Stimulated activated CD4-positive, alpha-beta T cell treated with anti-CD3 and anti-CD28 coated beads, Interleukin-4, amount 100 ng/mL, for 1 hour (primary cell): ENCODE data around the gene CABLES2.
"Not testable (repeated sequence)": the region's sequence is repeated elsewhere in the genome, so short reads cannot be mapped to it uniquely, and the experiment has no call there.

Source experiments
- DNase-seq: peaks from one replicate; pipeline ENCODE4 v3.0.0-alpha.2; 2020

Gene CABLES2

DNA sequence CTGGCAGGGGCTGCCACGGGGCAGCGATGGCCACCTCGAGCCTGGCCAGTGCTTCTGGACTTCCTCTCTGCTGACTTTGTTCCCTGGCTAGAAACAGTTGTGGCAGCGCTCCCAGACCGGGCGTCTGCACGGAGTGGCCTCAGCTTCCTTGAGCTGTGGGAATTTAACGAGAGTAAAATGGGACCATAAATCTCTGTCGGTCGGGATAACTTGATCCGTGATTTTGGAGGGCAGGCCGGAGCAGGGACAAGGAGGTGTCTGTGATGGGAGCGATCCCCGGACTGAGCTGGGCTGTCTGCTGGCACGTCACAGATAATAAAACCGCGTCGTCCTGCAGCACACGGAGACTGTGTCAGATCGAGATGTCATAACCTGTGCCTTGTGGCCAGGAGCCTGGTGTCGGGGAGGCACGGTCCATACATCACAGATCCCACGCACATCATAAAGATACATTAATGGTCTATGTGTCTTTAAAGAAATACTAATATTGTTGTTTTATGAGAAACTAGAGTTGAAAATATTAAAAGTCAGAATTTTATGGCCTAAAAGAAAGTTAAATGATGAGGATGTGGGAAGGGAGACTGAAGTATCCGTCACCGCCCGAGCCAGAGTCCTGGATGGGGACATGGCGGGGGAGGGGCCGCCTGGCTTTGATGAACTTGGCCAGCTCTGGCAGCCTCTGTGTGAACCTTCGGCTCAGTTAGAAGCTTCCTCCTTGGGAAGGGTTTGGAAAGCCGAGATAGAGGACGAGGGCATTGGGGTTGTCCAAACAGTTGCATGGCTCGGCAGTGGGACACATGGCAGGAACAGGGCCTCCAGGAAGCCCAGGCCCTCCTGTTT is 26.8 kb upstream of the CABLES2 start:
- no peak for DNase-seq

DNA sequence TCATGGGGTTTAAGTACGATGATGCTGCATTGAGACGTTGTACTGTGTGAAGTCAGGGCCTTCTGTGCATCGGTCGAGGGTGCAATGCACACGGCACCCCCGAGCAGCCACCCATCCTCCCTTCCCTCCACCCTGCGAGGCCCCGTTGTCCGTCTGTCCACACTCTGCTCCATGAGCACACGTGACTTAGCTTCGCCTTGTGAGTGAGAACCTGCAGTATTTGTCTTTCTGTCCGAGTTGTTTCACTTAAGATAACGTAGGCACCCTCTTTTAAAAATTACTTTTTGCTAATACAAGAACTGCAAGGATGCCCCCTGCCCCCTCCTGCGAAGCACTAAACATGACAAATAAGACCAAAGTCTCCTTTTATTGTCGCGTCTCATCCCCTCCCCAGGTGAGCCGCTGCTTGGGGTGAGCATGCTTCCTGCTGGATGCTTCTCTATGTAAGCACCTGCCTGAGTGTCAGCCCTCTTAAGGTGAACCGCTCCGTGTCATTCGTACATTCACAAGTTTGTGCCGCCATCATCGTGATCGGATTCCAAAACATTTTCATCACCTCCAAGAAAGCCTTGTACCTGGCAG is 23.9 kb upstream of the CABLES2 start:
- DNase-seq, result no peak

DNA sequence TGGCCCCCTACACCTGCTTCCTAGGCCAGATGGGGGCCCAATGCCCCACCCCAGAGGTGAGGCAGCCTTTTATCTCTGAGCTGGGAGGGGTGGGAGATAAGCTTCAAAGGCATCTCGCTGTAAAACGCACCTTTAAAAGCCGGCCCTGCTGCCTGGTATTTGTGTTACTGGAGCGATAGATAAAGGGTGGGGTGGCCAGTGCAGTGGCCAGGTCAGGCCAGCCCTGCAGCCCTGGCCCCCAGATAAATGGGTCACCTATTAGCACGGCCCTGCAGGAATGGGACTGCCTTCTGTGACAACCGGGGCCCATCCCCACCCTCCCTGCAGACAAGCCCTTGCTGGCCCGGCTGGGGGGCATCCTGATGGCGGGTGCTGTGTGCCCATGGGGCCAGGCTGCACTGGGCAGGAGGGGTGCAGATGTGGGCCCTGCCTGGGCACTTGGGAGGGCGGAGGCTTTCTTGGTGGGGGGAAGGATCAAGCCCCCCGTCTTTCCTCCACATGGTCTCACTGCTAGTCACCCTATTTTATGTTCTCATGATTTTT is 23.3 kb upstream of the CABLES2 start:
- DNase-seq, result no peak

GRCh38 chr20:62429455-62430310 is 22.6 kb upstream of the CABLES2 start:
- DNase-seq, result no peak

DNA sequence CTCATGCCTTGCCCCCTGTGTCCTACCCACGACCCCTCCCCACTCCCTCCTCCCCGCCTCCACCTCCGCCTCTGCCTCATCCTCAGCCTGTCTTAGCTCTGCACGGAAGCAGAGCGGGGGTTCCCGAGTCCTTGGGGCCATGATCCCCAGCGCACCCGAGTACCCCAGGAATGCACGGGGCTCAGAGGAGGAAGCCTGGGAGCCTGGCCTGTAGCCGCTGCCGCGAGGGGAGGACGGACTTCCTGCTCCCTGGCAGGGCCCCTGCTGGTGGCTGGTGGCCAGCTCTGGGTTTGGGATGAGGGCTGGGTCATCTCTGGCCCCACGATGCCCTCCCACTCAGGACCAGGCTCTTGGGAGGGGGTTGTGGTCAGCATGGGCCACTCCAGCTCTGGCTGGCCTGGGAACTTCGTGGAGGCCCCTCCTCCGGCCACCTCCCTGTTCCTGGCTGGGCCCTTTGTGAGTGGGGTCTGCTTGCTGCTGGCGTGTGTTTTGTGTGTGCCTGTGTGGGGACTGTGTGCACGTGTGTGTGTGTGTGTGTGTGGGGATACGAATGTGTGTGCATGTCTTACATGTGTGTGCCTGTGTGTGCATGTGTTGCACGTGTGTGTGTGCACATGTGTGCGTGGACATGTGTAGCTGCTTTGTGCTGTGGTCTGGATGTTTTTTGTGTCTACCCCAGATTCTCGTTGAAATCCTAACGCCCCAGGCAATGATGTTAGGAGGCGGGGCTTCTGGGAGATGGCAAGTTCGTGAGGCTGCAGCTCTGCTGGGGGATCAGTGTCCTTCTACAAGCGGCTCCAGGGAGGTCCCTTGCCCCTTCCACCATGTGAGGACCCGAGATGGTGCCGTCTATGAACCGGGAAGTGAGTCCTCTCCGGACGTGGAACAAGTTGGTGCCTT is 21.6 kb upstream of the CABLES2 start:
- DNase-seq, result no peak

DNA sequence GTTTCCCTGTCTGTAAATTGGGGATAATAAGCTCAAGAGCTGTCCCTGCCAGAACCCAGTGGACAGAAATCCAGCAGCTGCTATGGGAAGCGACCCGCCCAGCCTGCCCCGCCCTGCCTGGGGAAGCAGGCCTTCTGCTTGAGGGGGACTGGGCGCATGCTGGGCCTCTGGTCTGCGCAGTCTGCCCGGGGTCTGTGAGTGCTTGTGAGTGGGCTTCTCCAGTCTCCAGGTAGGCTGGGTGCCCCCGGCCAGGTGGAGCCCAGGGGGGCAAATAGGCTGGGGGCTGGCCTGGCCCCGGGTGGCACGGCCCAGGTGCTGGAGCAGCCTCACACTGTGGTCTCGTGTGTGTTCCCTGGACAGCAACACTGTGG is 20.9 kb upstream of the CABLES2 start:
- no peak for DNase-seq

- no peak for DNase-seq
Measured at GRCh38 chr20:62427172-62428001, 20.3 kb upstream of the CABLES2 start, which contains the start of gene RBBP8NL. Gene RBBP8NL (minus strand): TSS chr20:62427539. CDS start chr20:62419647, 7,892 bp downstream.

DNA sequence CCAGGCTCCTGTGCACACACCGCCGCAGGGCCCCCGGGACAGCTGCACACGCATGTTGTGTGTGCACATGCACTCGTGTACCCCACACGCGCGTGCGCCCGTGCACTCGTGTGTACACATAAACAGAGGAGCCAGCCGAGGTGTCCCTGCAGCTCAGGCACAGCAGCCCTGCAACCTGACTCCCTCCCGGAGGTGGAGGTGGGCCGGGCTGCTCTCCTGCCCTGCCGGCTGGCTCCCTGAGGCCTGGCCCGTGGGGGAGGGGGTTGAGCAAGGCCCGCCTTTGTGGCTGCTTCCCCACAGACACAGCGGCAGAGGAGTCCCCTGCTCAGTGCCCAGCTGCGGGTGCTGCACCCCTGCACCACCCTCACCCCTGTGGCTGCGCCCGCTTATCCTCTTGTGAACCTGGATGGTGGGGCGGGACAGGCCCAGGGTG is 19.6 kb upstream of the CABLES2 start:
- DNase-seq, result no peak

DNA sequence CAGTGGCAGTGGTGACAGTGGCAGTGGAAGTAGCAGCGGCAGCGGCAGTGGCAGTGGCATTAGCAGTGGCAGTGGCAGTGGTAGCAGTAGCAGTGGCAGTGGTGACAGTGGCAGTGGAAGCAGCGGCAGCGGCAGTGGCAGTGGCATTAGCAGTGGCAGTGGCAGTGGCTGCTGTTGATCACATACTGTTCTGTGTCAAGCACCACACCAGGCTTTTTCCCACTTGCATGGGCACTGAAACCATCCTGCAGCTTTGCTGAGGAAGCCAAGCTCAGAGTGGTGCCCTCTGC is 18.9 kb upstream of the CABLES2 start:
- DNase-seq, result not testable (repeated sequence)

DNA sequence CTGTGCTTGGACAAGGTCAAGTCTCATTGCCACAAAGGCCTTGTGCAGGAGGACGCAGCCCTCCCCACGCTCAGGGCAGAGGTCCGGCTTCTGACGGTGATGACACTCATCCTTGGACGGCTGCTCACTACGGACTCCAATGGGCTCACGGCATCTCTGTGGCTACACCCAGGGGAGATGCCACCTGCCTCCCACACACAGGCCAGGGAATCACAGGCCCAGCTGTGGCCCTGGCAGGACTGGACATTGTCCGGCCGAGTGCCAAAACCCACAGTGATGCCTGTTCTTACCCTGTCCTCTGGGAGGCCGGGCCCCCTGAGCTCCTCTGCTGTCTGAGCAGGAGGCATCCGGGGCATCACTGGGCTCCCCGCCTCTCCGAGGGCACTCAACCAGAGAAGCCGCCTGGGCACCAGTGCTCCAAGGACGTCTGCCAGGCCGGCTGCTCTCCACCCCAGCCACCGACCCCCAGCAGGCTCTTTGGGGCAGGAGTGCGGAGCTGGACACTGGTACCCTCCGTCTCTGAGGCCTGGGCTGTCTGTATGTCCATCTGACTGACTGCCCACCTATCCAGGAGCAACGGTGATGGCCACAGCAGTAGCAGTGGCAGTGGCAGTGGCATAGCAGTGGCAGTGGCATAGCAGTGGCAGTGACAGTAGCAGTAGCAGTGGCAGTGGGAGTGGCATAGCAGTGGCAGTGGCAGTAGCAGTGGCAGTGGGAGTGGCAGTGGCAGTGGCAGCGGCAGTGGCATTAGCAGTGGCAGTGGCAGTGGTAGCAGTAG is 18.4 kb upstream of the CABLES2 start:
- no peak for DNase-seq

DNA sequence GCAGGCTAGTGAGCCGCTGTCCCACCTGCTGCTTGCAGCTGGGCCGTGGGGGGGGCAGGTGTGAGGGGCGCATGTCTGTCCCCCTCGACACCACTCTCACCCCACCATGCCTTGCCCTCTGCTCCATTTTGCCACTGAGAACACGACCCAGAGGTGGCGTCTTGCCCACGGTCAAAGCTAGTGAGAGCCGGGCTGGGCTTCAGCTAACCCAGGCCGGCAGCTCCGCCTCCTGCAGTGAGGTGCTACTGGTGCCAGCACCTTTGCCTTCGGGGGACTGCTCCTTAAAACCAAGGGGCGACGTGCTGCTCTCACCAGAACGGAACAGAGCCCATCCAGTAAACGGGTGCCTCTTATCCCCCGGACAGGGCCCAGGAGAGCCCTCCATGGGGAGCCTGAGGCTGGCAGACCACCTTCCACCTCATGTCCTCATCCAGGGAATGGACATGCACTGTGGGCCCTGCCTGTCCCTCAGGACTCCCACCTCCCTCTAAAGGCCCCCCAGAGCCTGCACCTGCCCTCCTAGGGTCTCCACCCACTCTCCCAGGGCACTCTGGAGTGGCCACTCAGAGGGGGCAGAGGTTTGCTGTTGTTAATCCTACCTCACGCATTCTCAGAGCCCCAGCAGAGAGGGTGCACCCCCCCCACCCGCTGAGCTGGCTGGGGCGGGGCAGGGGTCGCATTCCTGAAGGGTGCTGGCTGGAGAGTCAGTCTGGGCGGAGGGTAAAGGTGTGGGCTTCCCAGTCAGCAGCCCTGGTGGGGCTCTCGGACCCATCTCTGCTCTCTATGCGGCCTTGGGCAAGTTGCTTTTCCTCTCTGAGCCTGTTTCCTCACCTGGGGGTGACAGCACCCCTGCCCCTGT is 17.4 kb upstream of the CABLES2 start:
- DNase-seq, result no peak

DNA sequence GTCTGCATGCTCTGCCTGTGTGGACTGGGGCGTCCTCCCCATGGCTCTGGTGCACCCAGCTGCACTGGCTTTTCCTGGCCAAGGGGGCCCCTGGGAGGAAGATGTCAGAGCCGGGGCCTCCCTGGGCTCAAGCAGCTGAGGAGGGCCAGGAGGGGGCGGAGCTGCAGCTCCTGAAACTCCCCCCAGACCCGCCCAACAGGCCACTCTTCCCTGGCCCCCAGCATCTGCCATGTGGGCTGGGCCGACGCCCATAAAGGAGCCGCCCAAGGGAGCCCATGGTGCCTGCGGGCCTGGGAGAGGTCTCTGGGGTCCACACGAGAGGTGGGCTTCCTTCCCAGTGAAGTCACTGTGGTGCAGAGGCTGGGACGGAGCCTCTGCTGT is 16.2 kb upstream of the CABLES2 start:
- DNase-seq, result no peak

DNA sequence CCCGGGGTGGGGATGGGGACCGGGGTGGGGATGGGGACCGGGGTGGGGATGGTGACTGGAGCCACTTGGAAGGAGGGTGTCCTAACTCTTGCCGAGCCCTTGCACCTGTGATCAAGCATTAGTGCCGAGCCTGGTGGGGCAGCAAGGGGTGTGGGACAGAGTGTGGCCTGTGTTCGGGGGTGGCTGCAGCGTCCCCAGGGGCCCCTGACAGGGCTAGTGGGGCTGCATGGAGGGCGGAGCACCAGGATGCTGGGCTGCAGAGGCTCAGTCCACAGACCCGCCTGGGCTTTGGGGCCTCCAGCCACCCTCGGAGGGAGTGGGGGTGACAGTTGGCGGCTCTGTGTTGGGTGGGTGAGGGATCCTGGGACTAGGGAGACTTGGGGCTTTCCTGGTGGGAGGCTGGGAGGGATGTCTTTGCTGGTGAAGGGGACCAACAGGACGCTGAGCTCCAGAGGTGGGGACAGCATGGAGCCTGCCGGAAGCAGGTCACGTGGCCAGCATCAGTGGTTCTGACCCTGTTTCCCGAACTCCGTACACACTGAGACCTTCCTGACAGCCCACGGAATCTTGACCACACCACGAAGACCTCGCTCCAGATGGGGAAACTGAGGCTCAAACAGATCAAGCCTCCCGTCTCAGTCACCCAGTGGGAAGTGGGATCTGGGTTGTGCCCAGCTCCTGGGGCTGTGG is 15.7 kb upstream of the CABLES2 start:
- no peak for DNase-seq

- no peak for DNase-seq
Measured at GRCh38 chr20:62421716-62421990, 14.6 kb upstream of the CABLES2 start.

- DNase-seq, result no peak
Measured at GRCh38 chr20:62420846-62421715, 14.0 kb upstream of the CABLES2 start.

- DNase-seq, result no peak
Measured at GRCh38 chr20:62419759-62420158, 12.7 kb upstream of the CABLES2 start.

- DNase-seq, result no peak
Measured at GRCh38 chr20:62418709-62419487, 11.8 kb upstream of the CABLES2 start.
